ENCODE data around the gene ERMAP.
"Not testable (repeated sequence)": the region's sequence is repeated elsewhere in the genome, so short reads cannot be mapped to it uniquely, and the experiment has no call there.

The ERMAP gene

GRCh38 chr1:42814815-42815214 lies 2.1 kb upstream of the ERMAP start:
- not testable (repeated sequence) for DNase-seq (ENCODE audit: low read depth)

- DNase-seq (ENCODE audit: low read depth): peak; percentile 33
These were observed 859 bp upstream of the ERMAP start for GRCh38 chr1:42815941-42816584.

- DNase-seq (ENCODE audit: low read depth): no peak
These were observed 482 bp downstream of the ERMAP start for GRCh38 chr1:42817440-42817767.

GRCh38 chr1:42817976-42818375 lies 1.1 kb downstream of the ERMAP start:
- no peak for DNase-seq (ENCODE audit: low read depth)

- no peak for DNase-seq (ENCODE audit: low read depth)
These were observed 3.9 kb downstream of the ERMAP start for GRCh38 chr1:42820813-42821212.

- no peak for DNase-seq (ENCODE audit: low read depth)
These were observed 4.8 kb downstream of the ERMAP start for GRCh38 chr1:42821690-42822089.

GRCh38 chr1:42822800-42823392 lies 6.0 kb downstream of the ERMAP start:
- DNase-seq (ENCODE audit: low read depth): peak; percentile 88

- no peak for DNase-seq (ENCODE audit: low read depth)
These were observed 7.6 kb downstream of the ERMAP start for GRCh38 chr1:42824481-42825035.

- no peak for DNase-seq (ENCODE audit: low read depth)
These were observed 8.3 kb downstream of the ERMAP start for GRCh38 chr1:42825036-42825851.

- DNase-seq (ENCODE audit: low read depth): no peak
These were observed 13.7 kb downstream of the ERMAP start for GRCh38 chr1:42830631-42831030.

- no peak for DNase-seq (ENCODE audit: low read depth)
These were observed 14.4 kb downstream of the ERMAP start for GRCh38 chr1:42831273-42831672.

- DNase-seq (ENCODE audit: low read depth): no peak
These were observed 15.8 kb downstream of the ERMAP start for GRCh38 chr1:42832641-42833240.

GRCh38 chr1:42833981-42834380 lies 17.1 kb downstream of the ERMAP start:
- no peak for DNase-seq (ENCODE audit: low read depth)

- DNase-seq (ENCODE audit: low read depth): no peak
These were observed 17.9 kb downstream of the ERMAP start for GRCh38 chr1:42834803-42835202.

- DNase-seq (ENCODE audit: low read depth): no peak
These were observed 18.5 kb downstream of the ERMAP start for GRCh38 chr1:42835422-42835821.

- DNase-seq (ENCODE audit: low read depth): no peak
These were observed 20.8 kb downstream of the ERMAP start for GRCh38 chr1:42837709-42838108.

- no peak for DNase-seq (ENCODE audit: low read depth)
These were observed 21.7 kb downstream of the ERMAP start for GRCh38 chr1:42838482-42839190.

GRCh38 chr1:42841010-42841409 lies 24.1 kb downstream of the ERMAP start:
- peak; percentile 34 for DNase-seq (ENCODE audit: low read depth)

GRCh38 chr1:42841440-42842147 lies 24.7 kb downstream of the ERMAP start:
- DNase-seq (ENCODE audit: low read depth): no peak

- peak; percentile 44 for DNase-seq (ENCODE audit: low read depth)
These were observed 27.7 kb downstream of the ERMAP start for GRCh38 chr1:42844592-42845140.

GRCh38 chr1:42845193-42845592 lies 28.3 kb downstream of the ERMAP start:
- no peak for DNase-seq (ENCODE audit: low read depth)
